ENCODE measurements around the gene KCNG4.
A peak's percentile ranks its signal among the peaks of the same experiment; 100 is the strongest.
"Not testable (repeated sequence)": the region's sequence is repeated elsewhere in the genome, so short reads cannot be mapped to it uniquely, and the experiment has no call there.

The KCNG4 gene

GRCh38 chr16:84207251-84207650 lies 32.6 kb downstream of the KCNG4 start:
- no peak for DNase-seq (ENCODE audit: low read depth in 2 of 2)

DNA sequence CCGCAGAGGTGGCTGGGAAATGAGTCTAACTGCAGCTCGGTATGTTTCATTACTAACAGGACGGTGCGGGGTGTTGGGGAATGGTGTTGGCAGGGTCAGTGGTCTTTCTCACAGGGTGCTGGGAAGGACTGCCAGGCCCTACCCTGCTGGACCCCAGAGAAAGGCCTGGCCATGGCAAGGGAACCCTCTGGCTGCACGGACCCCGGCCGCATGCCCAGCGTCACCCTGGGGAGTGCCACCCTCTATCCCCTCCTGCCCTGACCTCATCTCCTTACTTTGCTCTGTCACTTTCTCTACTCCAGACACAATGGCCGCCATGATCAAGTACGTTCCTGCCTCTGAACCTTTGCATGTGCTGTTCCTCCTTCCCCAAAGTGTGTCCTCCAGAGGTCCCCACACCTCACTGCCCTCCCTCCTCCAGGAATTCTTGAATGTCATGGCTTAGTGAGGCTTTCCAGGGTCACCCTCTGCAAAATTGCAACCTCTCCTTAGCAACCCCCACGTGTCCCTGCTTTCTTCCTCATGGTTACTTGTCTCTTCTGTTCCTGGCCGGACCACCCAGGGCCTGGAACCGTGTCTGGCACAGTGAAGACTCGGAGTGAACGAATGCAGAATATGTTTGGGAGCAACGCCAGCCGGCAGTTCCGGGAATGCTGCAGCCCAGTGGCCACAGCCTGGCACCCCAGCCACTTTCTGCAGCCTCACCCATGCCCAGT lies 33.7 kb downstream of the KCNG4 start:
- DNase-seq (ENCODE audit: low read depth in 2 of 2) = no peak

DNA sequence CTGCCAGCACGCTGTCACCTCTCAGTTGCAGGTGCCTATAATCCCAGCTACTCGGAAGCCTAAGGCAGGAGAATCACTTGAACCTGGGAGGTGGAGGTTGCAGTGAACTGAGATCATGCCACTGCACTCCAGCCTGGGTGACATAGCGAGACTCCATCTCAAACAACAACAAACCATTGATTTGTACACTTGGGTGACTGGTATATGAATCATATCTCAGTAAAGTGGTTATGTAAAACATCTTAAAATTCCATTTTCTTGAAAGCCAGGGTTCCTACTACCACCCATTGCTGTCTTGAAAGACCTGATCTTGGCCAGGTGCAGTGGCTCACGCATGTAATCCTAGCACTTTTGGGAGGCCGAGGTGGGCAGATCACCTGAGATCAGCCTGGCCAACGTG lies 34.7 kb downstream of the KCNG4 start:
- DNase-seq (ENCODE audit: low read depth in 2 of 2) = not testable (repeated sequence)

DNA sequence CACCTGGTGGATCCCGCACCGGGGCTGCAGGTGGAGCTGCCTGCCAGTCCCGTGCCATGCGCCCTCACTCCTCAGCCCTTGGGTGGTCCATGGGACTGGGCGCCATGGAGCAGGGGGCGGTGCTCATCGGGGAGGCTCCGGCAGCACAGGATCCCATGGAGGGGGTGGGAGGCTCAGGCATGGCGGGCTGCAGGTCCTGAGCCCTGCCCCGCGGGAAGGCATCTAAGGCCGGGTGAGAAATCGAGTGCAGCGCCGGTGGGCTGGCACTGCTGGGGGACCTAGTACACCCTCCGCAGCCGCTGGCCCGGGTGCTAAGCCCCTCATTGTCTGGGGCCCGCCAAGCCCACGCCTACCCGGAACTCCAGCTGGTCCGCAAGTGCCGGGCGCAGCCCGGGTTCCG lies 35.3 kb downstream of the KCNG4 start:
- not testable (repeated sequence) for DNase-seq (ENCODE audit: low read depth in 2 of 2)

DNA sequence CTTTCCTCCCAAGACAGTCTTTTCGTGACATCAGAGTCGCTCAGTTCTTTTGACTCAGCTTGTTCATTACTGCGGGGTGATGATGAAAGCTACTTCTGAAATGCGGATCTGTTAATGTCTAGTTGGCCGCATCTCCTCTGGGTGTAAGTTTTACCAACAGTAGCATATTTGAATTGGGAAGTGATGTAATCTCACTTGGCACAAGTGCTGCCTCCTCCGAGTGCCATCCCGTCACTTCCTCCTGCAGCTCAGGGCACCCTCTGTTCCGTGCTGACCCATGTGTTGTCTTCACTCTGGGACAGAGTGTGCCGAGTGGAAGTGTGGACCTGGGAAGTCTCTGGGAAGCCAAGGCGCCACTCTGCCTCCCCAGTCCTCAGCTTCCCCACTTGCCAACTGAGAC lies 40.0 kb downstream of the KCNG4 start:
- DNase-seq (ENCODE audit: low read depth in 2 of 2) = no peak

- no peak for DNase-seq (ENCODE audit: low read depth in 2 of 2)
These were observed 40.7 kb downstream of the KCNG4 start for GRCh38 chr16:84199097-84199496.

- DNase-seq (ENCODE audit: low read depth in 2 of 2) = no peak
These were observed 41.4 kb downstream of the KCNG4 start for GRCh38 chr16:84198401-84198800.

- no peak for DNase-seq (ENCODE audit: low read depth in 2 of 2)
These were observed 42.2 kb downstream of the KCNG4 start for GRCh38 chr16:84197466-84198128.

- DNase-seq (ENCODE audit: low read depth in 2 of 2) = no peak
These were observed 43.0 kb downstream of the KCNG4 start for GRCh38 chr16:84196727-84197394.

DNA sequence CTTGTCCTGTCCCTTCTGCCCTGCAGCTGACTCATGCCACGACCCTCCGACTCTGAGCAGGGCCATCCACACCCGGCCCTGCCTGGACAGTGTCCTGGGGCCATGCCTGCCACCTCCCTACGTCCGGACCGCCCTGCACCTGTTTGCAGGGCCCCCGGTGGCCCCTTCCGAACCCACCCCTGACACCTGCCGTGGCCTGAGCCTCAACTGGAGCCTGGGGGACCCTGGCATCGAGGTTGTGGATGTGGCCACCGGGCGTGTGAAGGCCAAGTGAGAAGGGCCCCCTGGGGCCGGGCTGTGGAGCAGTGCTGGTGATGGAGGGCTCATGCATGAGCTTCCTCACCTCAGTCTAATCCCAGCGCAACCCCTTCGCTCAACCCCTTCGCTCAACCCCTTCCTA lies 43.7 kb downstream of the KCNG4 start:
- no peak for DNase-seq (ENCODE audit: low read depth in 2 of 2)

GRCh38 chr16:84195201-84196093 lies 44.4 kb downstream of the KCNG4 start:
- no peak for DNase-seq (ENCODE audit: low read depth in 2 of 2)

- DNase-seq (ENCODE audit: low read depth in 2 of 2) = no peak
These were observed 45.2 kb downstream of the KCNG4 start for GRCh38 chr16:84194470-84195200.

GRCh38 chr16:84194018-84194417 lies 45.8 kb downstream of the KCNG4 start:
- no peak for DNase-seq (ENCODE audit: low read depth in 2 of 2)

GRCh38 chr16:84193480-84193879 lies 46.3 kb downstream of the KCNG4 start:
- no peak for DNase-seq (ENCODE audit: low read depth in 2 of 2)

GRCh38 chr16:84191466-84191865 lies 48.3 kb downstream of the KCNG4 start:
- no peak for DNase-seq (ENCODE audit: low read depth in 2 of 2)

GRCh38 chr16:84190731-84191388 lies 49.0 kb downstream of the KCNG4 start, which contains the start of gene ADAD2:
TSS of gene ADAD2 (plus strand) at chr16:84191157. CDS start at chr16:84191231, 74 bp downstream.
- no peak for DNase-seq (ENCODE audit: low read depth in 2 of 2)

DNA sequence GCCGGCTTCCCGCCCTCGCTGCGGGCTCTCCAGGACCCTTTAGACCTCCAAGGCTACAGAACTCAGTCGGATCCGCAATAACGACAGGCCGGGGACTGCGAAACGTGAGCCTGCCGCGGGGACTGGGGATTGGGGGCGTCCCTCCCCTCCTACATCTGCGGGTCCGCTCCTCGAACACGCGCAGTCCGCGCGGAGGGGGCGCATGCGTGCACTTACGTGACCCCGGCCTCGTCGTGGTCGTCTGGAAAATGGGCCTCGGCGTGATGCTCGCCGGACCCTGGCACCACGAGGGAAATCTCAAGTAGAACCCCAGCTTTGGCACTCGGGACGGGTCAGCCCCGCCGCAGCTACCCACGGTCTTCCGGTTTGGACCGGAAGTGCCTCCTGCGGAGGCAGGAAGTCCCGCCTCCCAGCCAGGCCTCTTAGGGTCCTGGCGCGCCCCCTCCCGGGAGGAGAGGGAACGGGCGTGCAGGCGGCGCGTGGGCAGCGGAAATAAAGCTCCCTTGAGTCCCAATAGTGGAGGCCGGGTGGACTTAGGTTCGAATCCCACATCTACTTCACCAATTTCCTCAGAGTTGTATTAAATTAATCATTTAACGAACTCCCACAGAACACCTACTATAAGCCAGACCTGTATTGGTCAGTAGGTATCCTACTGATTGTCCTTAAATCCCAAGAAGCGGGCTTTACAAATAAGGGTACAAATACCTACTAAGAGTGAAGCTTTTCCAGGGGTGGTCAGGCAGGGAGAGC lies 53.0 kb downstream of the KCNG4 start, which contains the start of gene TAF1C:
Gene TAF1C (minus strand): TSS at position 373 of the 753 bp plus-strand sequence. CDS start 2,069 bp downstream, outside the sequence.
- DNase-seq (ENCODE audit: low read depth in 2 of 2) = peak; percentile 83 to 84

DNA sequence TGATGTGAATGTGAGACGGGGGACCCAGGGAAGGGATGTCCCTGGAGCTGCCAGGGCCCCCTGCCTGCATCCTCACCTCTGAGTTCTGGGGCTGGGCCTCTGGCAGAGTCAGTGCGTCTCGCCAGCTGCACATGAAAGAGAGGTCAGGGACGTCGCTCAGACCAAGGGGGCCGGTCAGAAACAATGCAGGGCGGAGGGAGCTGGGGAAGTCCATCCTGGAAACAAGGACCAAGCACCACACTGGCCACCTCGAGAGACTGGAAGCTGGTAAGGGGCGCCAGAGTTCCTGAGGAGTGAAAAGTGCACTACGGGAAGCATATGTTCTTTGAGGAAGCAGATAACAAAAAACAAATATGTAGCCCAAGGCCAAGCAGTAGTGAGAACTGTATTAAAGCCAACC lies 55.0 kb downstream of the KCNG4 start:
- DNase-seq (ENCODE audit: low read depth in 2 of 2) = no peak

GRCh38 chr16:84183911-84184591 lies 55.8 kb downstream of the KCNG4 start:
- no peak for DNase-seq (ENCODE audit: low read depth in 2 of 2)
